HUES6 (cell line): ENCODE results near the gene CDK5RAP1.

Experiments used
- H3K27ac ChIP-seq: 2 replicates; pipeline ENCODE4 v1.7.0; 2013; ENCODE audit warnings: low read depth, mild to moderate bottlenecking, low read length, inconsistent platforms
- H3K27me3 ChIP-seq: 2 replicates; pipeline ENCODE4 v1.6.1; 2013; ENCODE audit warnings: low read length; ENCODE audit not compliant: control insufficient read depth, insufficient read depth
- H3K36me3 ChIP-seq: 2 replicates; pipeline ENCODE4 v1.6.1; 2013; ENCODE audit warnings: low read length; ENCODE audit not compliant: control insufficient read depth, insufficient read depth
- H3K4me1 ChIP-seq: 2 replicates; pipeline ENCODE4 v1.6.1; 2013; ENCODE audit warnings: low read length; ENCODE audit not compliant: control insufficient read depth, insufficient read depth
- H3K4me3 ChIP-seq: 2 replicates; pipeline ENCODE4 v1.5.1; 2013; ENCODE audit warnings: low read depth, low read length
- H3K9ac ChIP-seq: one replicate; pipeline ENCODE4 v1.6.1; 2013; ENCODE audit warnings: mild to moderate bottlenecking, low read length
- H3K9me3 ChIP-seq: 2 replicates; pipeline ENCODE4 v1.6.1; 2013; ENCODE audit warnings: low read depth, low read length; ENCODE audit not compliant: control insufficient read depth, insufficient read depth

Gene CDK5RAP1

GRCh38 chr20:33311011-33311410, 90.3 kb downstream of the CDK5RAP1 start:
- Histone ChIP-seq H3K4me3 (no peak overlapping the region), H3K9me3 (no peaks in the 10 kb centered on the region), H3K27me3 (no peaks in the 10 kb centered on the region), H3K36me3 (no peaks in the 10 kb centered on the region), H3K9ac (no peak overlapping the region), H3K27ac (no peak overlapping the region), H3K4me1 (no peaks in the 10 kb centered on the region)

- no peaks in the 10 kb centered on the region for H3K4me1 ChIP-seq
- no peaks in the 10 kb centered on the region for H3K36me3 ChIP-seq
Observed at GRCh38 chr20:33310327-33310899, 90.9 kb downstream of the CDK5RAP1 start.

GRCh38 chr20:33309631-33310030, 91.7 kb downstream of the CDK5RAP1 start:
- Histone ChIP-seq H3K4me3 (no peak overlapping the region), H3K4me1 (no peaks in the 10 kb centered on the region), H3K27ac (no peak overlapping the region), H3K9ac (no peak overlapping the region), H3K27me3 (no peaks in the 10 kb centered on the region), H3K36me3 (no peaks in the 10 kb centered on the region), H3K9me3 (no peaks in the 10 kb centered on the region)

More at GRCh38 chr20:33310327-33310899, 90.9 kb downstream of the CDK5RAP1 start:
- H3K9me3 ChIP-seq: no peaks in the 10 kb centered on the region
- H3K27me3 ChIP-seq: no peaks in the 10 kb centered on the region
- H3K4me3 ChIP-seq: no peak overlapping the region
- no peak overlapping the region for H3K9ac ChIP-seq
- no peak overlapping the region for H3K27ac ChIP-seq
